ACHN (cell line): ENCODE measurements around the gene ACTR5.
"Not testable (repeated sequence)": the region's sequence is repeated elsewhere in the genome, so short reads cannot be mapped to it uniquely, and the experiment has no call there.

ENCODE experiments used
- DNase-seq: peaks from one replicate; pipeline ENCODE4 v3.0.0-alpha.2; 2015
- in situ Hi-C: cut with HindIII; loops from 2 replicates; pipeline ENCODE4 v1.10.0; 2017; ENCODE audit warnings: low sequenced_read_pairs, low pct_ligation_motif_present, low pct_unique_long_range_greater_than_20kb

Gene ACTR5

GRCh38 chr20:38812709-38813573, 64.7 kb downstream of the ACTR5 start:
- in situ Hi-C loops: no loop called here
- DNase-seq: no peak

GRCh38 chr20:38813574-38813962, 65.3 kb downstream of the ACTR5 start:
- DNase-seq, in situ Hi-C loops: not testable (repeated sequence)

GRCh38 chr20:38815446-38815845, 67.2 kb downstream of the ACTR5 start:
- DNase-seq: no peak
- in situ Hi-C loops: no loop called here

GRCh38 chr20:38818113-38819065, 70.1 kb downstream of the ACTR5 start:
- no peak for DNase-seq
- in situ Hi-C loops: no loop called here
